Measurements from ENCODE around the gene FAF1. TPM values are rescaled to one million over a fixed set of nuclear protein-coding genes. Genes with fewer than 3 reads are reported as not detected.
"Not testable (repeated sequence)": the region's sequence is repeated elsewhere in the genome, so short reads cannot be mapped to it uniquely, and the experiment has no call there.

The FAF1 gene
- total RNA-seq, 1 donor from 2014 or later, result 58.8 TPM

DNA sequence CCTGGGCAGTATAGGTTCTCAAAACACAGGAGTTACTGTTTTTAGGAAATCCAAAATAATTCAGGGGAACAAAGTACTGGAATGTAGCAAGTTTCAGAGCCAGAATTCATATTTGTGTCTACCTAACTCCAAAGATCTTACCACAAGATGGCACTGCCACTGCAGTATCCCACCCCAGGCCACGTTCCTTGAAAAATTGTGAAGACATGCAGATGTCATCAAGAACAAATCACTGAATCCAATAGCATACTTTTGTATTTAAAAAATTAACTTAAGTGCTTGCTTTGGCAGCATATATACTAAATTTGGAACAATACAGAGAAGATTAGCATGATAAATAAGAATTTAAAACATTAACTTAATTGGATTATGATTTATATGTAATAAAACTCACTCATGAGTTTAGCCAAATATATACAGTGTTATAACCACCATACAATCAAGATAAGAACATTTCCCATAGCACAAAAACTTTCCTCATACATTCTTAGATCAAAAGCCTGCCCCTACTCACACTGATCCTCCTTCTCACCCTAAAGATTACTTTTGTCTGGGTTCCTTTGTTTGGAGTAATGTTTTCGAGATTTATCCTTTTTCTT lies 209.9 kb downstream of the FAF1 start:
- DNase-seq (ENCODE audit: low spot score), result no peak
- Mint-ChIP-seq H3K4me3 (no peak overlapping the region), H3K4me1 (ENCODE audit: low read depth) (no peaks in the 10 kb centered on the region), H3K9me3 (no peaks in the 10 kb centered on the region), H3K27ac (no peak overlapping the region), H3K36me3 (ENCODE audit: low read depth) (peaks cover 5% of the 10 kb centered on the region), H3K27me3 (ENCODE audit: insufficient read depth) (no peaks in the 10 kb centered on the region)
- intact Hi-C loops (cut with micrococcal nuclease), result no loop called here

DNA sequence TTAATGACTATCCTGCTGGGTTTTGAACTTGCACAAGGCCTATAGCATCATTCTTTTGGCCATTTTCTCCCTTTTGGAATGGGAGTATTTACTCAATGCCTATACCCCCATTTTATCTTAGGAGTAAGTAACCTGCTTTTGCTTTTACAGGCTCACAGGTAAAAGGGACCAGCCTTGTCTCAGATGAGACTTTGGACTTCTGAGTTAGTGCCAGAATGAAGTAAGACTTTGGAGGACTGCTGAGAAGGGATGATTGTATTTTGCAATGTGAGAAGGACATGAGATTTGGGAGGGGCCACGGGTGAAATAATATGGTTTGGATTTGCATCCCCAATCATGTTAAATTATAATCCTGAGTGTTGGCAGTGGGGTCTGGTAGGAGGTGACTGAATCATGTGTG lies 212.7 kb downstream of the FAF1 start:
- Mint-ChIP-seq H3K36me3 (ENCODE audit: low read depth) (peaks cover 5% of the 10 kb centered on the region), H3K4me1 (ENCODE audit: low read depth) (no peaks in the 10 kb centered on the region), H3K4me3 (no peak overlapping the region), H3K27ac (no peak overlapping the region), H3K27me3 (ENCODE audit: insufficient read depth) (no peaks in the 10 kb centered on the region), H3K9me3 (no peaks in the 10 kb centered on the region)
- no peak for DNase-seq (ENCODE audit: low spot score)
- intact Hi-C loops (cut with micrococcal nuclease), result no loop called here

DNA sequence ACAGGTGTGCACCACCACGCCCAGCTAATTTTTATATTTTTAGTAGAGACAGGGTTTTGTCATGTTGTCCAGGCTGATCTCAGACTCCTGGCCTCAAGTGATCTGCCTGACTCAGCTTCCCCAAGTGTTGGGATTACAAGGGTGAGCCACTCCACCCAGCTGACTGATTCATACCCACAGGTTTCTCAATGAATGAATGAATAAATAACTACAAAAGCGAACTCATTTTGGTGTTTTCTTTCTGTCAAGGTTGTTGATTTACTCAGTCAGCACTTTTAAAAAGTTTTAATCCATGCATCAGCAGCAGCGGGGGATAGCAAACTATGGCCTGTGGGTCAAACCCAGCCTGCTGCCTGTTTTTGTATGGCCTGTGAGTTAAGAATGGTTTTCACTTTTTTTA lies 217.5 kb downstream of the FAF1 start:
- peaks cover 11% of the 10 kb centered on the region for H3K36me3 Mint-ChIP-seq (ENCODE audit: low read depth)
- intact Hi-C loops (cut with micrococcal nuclease), result no loop called here
- H3K27me3 Mint-ChIP-seq (ENCODE audit: insufficient read depth), result no peaks in the 10 kb centered on the region
- no peaks in the 10 kb centered on the region for H3K9me3 Mint-ChIP-seq
- H3K4me3 Mint-ChIP-seq, result no peak overlapping the region
- no peak for DNase-seq (ENCODE audit: low spot score)
- no peak overlapping the region for H3K27ac Mint-ChIP-seq
- H3K4me1 Mint-ChIP-seq (ENCODE audit: low read depth), result no peaks in the 10 kb centered on the region

DNA sequence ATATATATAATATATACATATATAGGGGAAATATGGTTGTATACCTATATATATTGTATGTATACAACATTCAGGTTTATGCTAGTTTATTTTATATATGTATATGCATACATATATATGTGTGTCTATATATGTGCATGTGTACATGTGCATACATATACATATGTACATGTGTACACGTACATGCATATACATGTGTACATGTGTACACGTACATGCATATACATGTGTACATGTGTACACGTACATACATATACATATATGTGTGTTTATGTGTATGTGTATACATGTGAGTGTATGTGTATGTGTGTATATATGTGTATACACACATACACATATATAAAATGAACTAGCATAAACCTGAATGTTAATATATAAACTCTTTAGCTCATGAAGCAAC lies 220.9 kb downstream of the FAF1 start:
- H3K27ac Mint-ChIP-seq, result no peak overlapping the region
- H3K4me1 Mint-ChIP-seq (ENCODE audit: low read depth), result peaks cover 2% of the 10 kb centered on the region
- H3K9me3 Mint-ChIP-seq, result no peaks in the 10 kb centered on the region
- DNase-seq (ENCODE audit: low spot score), result no peak
- no peaks in the 10 kb centered on the region for H3K27me3 Mint-ChIP-seq (ENCODE audit: insufficient read depth)
- intact Hi-C loops (cut with micrococcal nuclease), result no loop called here
- H3K36me3 Mint-ChIP-seq (ENCODE audit: low read depth), result peaks cover 12% of the 10 kb centered on the region
- H3K4me3 Mint-ChIP-seq, result no peak overlapping the region

DNA sequence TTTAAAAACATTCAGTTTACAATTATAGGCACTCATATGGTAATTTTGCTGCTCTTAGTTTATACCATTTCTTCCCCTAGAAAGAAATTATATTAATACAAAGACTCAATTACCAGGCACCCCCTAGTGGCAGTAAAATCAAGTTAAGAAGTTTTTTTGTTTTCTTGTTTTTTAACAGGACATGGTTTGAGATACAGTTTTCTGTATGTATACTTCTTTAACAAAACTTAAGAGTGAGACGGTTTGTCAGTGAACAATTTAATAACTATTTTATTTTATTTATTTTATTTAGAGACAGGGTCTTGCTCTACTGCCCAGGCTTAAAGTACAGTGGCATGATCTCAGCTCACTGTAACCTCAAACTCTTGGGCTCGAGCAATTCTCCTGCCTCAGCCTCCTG lies 224.6 kb downstream of the FAF1 start:
- peaks cover 10% of the 10 kb centered on the region for H3K36me3 Mint-ChIP-seq (ENCODE audit: low read depth)
- no peak overlapping the region for H3K27ac Mint-ChIP-seq
- intact Hi-C loops (cut with micrococcal nuclease), result loop anchor here (1.0 kb wide), 1 partner anchor 367 kb away; no protein-coding TSS in a partner anchor
- no peak overlapping the region for H3K4me3 Mint-ChIP-seq
- no peaks in the 10 kb centered on the region for H3K27me3 Mint-ChIP-seq (ENCODE audit: insufficient read depth)
- no peaks in the 10 kb centered on the region for H3K9me3 Mint-ChIP-seq
- DNase-seq (ENCODE audit: low spot score), result no peak
- peaks cover 18% of the 10 kb centered on the region for H3K4me1 Mint-ChIP-seq (ENCODE audit: low read depth)

DNA sequence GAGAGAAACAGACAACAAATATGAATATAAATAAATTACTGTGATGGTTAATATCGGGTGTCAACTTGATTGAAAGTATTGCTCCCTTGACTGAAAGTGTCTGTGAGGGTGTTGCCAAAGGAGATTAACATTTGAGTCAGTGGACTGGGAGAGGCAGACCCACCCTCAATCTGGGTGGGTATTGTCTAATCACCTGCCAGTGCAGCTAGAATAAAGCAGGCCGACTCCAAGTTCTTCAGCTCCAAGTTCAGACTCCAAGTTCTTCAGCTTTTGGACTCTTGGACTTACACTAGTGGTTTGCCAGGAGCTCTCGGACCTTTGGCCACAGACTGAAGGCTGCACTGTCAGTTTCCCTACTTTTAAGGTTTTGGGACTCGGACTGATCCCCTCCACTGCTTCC lies 232.5 kb downstream of the FAF1 start:
- intact Hi-C loops (cut with micrococcal nuclease); H3K9me3 Mint-ChIP-seq; H3K4me3 Mint-ChIP-seq; H3K27ac Mint-ChIP-seq; DNase-seq (ENCODE audit: low spot score); H3K36me3 Mint-ChIP-seq (ENCODE audit: low read depth); H3K27me3 Mint-ChIP-seq (ENCODE audit: insufficient read depth): not testable (repeated sequence)
- H3K4me1 Mint-ChIP-seq (ENCODE audit: low read depth), result peaks cover 23% of the 10 kb centered on the region

DNA sequence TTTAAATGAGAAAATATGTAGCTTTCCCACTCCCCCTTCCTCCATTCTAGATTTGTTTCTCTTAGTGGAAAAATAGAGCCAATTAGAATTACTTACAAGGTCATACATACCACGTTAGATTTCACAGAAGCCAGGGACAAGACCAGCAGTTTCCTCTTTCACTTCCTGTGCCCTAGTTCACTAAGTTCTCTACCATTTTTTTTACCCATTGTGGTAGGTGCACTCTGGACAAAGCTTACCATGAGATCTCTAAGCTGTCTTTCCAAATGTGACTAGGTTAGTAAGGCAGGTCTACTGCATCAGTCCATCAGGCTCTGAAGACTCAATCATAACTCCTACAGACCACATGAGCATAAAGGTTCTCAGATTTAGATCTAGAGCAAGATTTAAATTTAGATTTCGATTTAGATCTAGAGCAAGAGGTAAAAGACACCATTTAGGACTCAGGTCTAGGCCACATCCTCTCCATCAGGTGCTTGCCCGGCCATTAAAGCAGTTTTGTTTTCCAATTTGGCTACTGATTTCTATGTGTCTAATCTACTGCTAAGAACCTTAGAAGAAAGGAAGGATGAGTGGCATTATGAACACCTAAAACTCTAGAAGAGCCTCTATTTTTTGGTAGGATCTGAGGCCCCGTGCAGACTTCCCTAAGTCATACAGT lies 235.3 kb downstream of the FAF1 start:
- Mint-ChIP-seq H3K36me3 (ENCODE audit: low read depth) (peaks cover 2% of the 10 kb centered on the region), H3K27ac (peak overlapping the region; percentile 46), H3K9me3 (no peaks in the 10 kb centered on the region), H3K4me3 (no peak overlapping the region), H3K27me3 (ENCODE audit: insufficient read depth) (no peaks in the 10 kb centered on the region), H3K4me1 (ENCODE audit: low read depth) (peaks cover 21% of the 10 kb centered on the region)
- intact Hi-C loops (cut with micrococcal nuclease), result no loop called here
- DNase-seq (ENCODE audit: low spot score), result no peak

DNA sequence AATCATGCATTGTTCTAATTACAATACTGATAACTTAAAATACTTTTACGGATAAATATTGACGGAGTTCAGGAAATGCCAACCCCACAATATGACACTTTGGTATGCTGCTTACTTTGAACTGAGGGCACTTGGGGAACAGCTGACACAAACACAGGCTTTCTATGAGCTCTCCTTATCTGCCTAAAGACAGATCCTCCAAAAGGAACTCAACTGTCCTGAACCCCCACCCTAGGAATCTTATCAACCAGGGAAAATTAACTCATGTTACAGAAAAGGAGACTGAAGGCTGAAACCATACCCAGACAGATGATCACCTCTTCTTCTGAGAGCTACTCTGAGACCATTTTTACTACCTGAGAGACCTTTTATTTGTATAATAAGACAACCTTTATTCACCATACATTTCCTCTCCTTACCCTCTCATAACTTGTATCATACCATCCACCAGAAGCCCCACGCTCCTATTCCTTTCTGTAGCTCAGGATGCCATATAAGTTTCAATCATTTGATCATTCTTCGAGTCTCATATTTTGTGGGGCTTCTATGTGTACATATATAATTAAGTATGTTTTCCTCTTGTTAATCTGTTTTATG lies 239.5 kb downstream of the FAF1 start:
- peaks cover 2% of the 10 kb centered on the region for H3K36me3 Mint-ChIP-seq (ENCODE audit: low read depth)
- peaks cover 21% of the 10 kb centered on the region for H3K4me1 Mint-ChIP-seq (ENCODE audit: low read depth)
- no peak for DNase-seq (ENCODE audit: low spot score)
- intact Hi-C loops (cut with micrococcal nuclease), result no loop called here
- no peaks in the 10 kb centered on the region for H3K27me3 Mint-ChIP-seq (ENCODE audit: insufficient read depth)
- H3K9me3 Mint-ChIP-seq, result no peaks in the 10 kb centered on the region
- no peak overlapping the region for H3K4me3 Mint-ChIP-seq
- H3K27ac Mint-ChIP-seq, result no peak overlapping the region

DNA sequence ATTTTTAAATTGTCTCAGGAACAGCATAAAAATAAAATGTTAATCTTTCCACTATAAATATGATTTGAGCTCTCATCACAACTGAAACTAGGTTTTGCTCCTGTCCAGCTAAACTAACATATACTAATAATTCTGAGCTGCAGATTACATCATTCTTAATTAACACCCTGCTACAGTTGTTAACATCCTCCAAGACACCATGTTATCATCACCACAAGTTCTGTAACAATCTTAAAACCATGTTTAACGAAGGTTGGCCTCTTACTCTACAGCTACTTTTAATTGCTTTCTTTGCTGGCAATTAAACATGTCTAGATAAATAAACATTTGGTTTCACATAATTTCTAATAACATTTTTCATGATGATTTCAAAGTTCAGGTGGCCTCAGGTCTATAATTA lies 240.9 kb downstream of the FAF1 start:
- Mint-ChIP-seq H3K4me1 (ENCODE audit: low read depth) (peaks cover 7% of the 10 kb centered on the region), H3K4me3 (no peak overlapping the region), H3K9me3 (no peaks in the 10 kb centered on the region), H3K36me3 (ENCODE audit: low read depth) (peaks cover 2% of the 10 kb centered on the region), H3K27me3 (ENCODE audit: insufficient read depth) (no peaks in the 10 kb centered on the region), H3K27ac (no peak overlapping the region)
- intact Hi-C loops (cut with micrococcal nuclease), result no loop called here
- DNase-seq (ENCODE audit: low spot score), result no peak

DNA sequence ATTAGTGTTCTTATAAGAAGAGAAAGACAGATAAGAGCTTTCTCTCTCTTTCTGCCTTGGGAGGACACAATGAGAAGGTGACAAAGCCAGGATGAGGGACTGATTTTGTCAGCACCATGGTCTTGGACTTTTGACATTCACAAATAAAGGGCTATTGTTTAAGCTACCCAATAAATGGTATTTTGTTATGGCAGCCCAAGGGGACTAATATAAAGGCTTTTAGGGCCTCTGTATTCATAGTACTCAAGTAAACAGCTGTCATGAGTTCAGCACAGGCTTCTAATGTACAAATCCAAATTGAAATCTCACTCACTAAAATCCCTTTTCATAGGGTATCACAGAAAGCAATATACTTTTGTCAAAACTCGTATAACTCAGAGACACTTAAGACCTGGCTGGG lies 242.7 kb downstream of the FAF1 start:
- no peak overlapping the region for H3K4me3 Mint-ChIP-seq
- no peak for DNase-seq (ENCODE audit: low spot score)
- H3K4me1 Mint-ChIP-seq (ENCODE audit: low read depth), result no peaks in the 10 kb centered on the region
- intact Hi-C loops (cut with micrococcal nuclease), result no loop called here
- H3K9me3 Mint-ChIP-seq, result no peaks in the 10 kb centered on the region
- H3K27me3 Mint-ChIP-seq (ENCODE audit: insufficient read depth), result no peaks in the 10 kb centered on the region
- no peak overlapping the region for H3K27ac Mint-ChIP-seq
- no peaks in the 10 kb centered on the region for H3K36me3 Mint-ChIP-seq (ENCODE audit: low read depth)

DNA sequence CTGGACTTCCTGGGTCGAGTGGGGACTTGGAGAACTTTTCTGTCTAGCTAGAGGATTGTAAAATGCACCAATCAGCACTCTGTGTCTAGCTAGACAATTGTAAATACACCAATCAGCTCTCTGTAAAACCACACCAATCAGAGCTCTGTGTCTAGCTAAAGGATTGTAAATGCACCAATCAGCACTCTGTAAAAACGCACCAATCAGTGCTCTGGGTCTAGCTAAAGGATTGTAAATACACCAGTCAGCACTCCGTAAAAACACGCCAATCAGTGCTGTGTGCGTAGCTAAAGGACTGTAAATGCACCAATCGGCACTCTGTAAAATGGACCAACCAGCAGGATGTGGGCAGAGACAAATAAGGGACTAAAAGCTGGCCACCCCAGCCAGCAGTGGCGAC lies 243.6 kb downstream of the FAF1 start:
- H3K27ac Mint-ChIP-seq; H3K27me3 Mint-ChIP-seq (ENCODE audit: insufficient read depth); H3K4me3 Mint-ChIP-seq; H3K36me3 Mint-ChIP-seq (ENCODE audit: low read depth); H3K9me3 Mint-ChIP-seq; intact Hi-C loops (cut with micrococcal nuclease); H3K4me1 Mint-ChIP-seq (ENCODE audit: low read depth); DNase-seq (ENCODE audit: low spot score): not testable (repeated sequence)

DNA sequence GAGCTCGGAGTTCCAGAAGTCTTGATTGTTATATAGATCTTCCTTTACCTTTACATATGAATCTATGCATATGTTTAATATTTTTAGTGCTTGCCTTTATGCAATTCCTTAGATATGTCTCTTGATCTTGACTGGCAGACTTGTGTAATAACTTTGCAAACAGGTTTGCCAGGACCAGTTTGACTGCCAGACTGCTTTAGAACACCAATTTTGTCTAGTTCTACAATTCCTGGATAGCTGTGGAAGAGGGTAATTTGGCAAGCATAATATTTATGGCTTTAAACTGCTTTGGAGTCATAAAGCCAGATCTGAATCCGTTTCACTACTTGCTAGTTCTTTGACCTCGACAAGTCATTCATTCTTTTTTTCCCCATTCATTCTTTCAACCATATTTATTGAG lies 250.0 kb downstream of the FAF1 start:
- intact Hi-C loops (cut with micrococcal nuclease), result no loop called here
- Mint-ChIP-seq H3K36me3 (ENCODE audit: low read depth) (no peaks in the 10 kb centered on the region), H3K4me3 (no peak overlapping the region), H3K4me1 (ENCODE audit: low read depth) (no peaks in the 10 kb centered on the region), H3K27ac (no peak overlapping the region), H3K27me3 (ENCODE audit: insufficient read depth) (no peaks in the 10 kb centered on the region), H3K9me3 (no peaks in the 10 kb centered on the region)
- no peak for DNase-seq (ENCODE audit: low spot score)

DNA sequence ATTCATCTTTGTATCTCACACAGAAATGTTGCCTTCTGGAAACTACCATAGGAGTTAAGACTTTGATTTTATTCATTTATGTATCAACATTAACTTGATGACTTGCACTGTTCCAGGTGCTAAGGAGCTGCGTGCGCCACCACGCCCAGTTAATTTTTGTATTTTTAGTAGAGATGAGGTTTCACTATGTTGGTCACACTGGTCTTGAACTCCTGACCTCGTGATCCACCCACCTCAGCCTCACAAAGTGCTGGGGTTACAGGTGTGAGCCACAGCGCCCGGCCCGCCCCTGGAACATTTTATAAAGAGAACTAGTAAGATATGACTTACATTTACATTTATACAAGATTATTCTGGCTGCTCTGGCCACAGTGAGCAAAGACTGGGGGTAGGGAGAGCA lies 252.2 kb downstream of the FAF1 start:
- no peak overlapping the region for H3K4me3 Mint-ChIP-seq
- intact Hi-C loops (cut with micrococcal nuclease), result loop anchor here (10.0 kb wide), 1 partner anchor 283 kb away; the partner anchor contains the start of gene DMRTA2
- DNase-seq (ENCODE audit: low spot score), result no peak
- no peaks in the 10 kb centered on the region for H3K27me3 Mint-ChIP-seq (ENCODE audit: insufficient read depth)
- H3K4me1 Mint-ChIP-seq (ENCODE audit: low read depth), result no peaks in the 10 kb centered on the region
- H3K9me3 Mint-ChIP-seq, result no peaks in the 10 kb centered on the region
- H3K27ac Mint-ChIP-seq, result no peak overlapping the region
- H3K36me3 Mint-ChIP-seq (ENCODE audit: low read depth), result no peaks in the 10 kb centered on the region
